HEK293 (cell line): Measurements from ENCODE around the gene SCN4B.

Experiments
- CTCF ChIA-PET: fragments of 350-600 bp; formaldehyde crosslinking; extraction: SDS; loops from one replicate; lab custom pipeline; 2021; ENCODE audit warnings: antibody characterized with exemption; lab: Yijun Ruan, JAX
- POLR2A ChIA-PET: fragments of 300-600 bp; formaldehyde crosslinking; extraction: SDS; loops from one replicate; lab custom pipeline; 2020; ENCODE audit warnings: antibody characterized with exemption, inconsistent platforms; lab: Yijun Ruan, JAX
- H3K27ac ChIP-seq: fragments of 200-500 bp; sonication (Bioruptor generic); 2 replicates; pipeline ENCODE4 v1.5.1; 2014; ENCODE audit warnings: low read depth, low read length, control low read depth, inconsistent platforms; ENCODE audit errors: extremely low read depth
- H3K36me3 ChIP-seq, 2 experiments: fragments of 200-500 bp in 1 of 2; sonication (Bioruptor generic) in 1 of 2; 1 replicate in 1 of 2; 2 replicates in 1 of 2; pipeline ENCODE4 v1.5.1; 2014 to 2017; ENCODE audit warnings: inconsistent platforms in 2 of 2, low read length in 2 of 2; ENCODE audit not compliant: control insufficient read depth in 2 of 2, insufficient read depth in 1 of 2
- H3K4me1 ChIP-seq: fragments of 200-500 bp; sonication (Bioruptor generic); 2 replicates; pipeline ENCODE4 v1.5.1; 2014; ENCODE audit warnings: mild to moderate bottlenecking, low read length, inconsistent platforms; ENCODE audit not compliant: control insufficient read depth, insufficient read depth
- H3K4me3 ChIP-seq: 2 replicates; pipeline ENCODE4 v1.5.1; 2011; ENCODE audit warnings: low read depth, mild to moderate bottlenecking, control low read depth, low read length, moderate library complexity
- H3K9me3 ChIP-seq: fragments of 200-500 bp; sonication (Bioruptor generic); 2 replicates; pipeline ENCODE4 v1.5.1; 2014; ENCODE audit warnings: low read depth, low read length, inconsistent platforms; ENCODE audit not compliant: control insufficient read depth, insufficient read depth
- IKZF3 ChIP-seq: fragments of 450-650 bp; IDR thresholded peaks from 2 replicates; pipeline ENCODE4 v1.5.0; 2018; ENCODE audit warnings: missing biosample characterization, mild to moderate bottlenecking, missing genetic modification characterization, moderate library complexity
- KLF16 ChIP-seq: fragments of 450-650 bp; formaldehyde crosslinking; IDR thresholded peaks from 2 replicates; pipeline ENCODE4 v1.5.1; 2017; ENCODE audit warnings: missing biosample characterization, missing genetic modification characterization
- SP2 ChIP-seq: fragments of 450-650 bp; formaldehyde crosslinking; IDR thresholded peaks from 2 replicates; pipeline ENCODE4 v1.5.1; 2016; ENCODE audit warnings: missing biosample characterization, missing genetic modification characterization
- SP3 ChIP-seq: fragments of 450-650 bp; formaldehyde crosslinking; IDR thresholded peaks from 2 replicates; pipeline ENCODE4 v1.5.1; 2016; ENCODE audit warnings: missing biosample characterization, missing genetic modification characterization
- TRIM28 ChIP-seq: IDR thresholded peaks from 2 replicates; pipeline ENCODE4 v1.6.1; 2011; ENCODE audit warnings: low read length, control low read depth, borderline replicate concordance
- YY1 ChIP-seq: fragments of 450-650 bp; formaldehyde crosslinking; IDR thresholded peaks from 2 replicates; pipeline ENCODE4 v1.5.1; 2018; ENCODE audit warnings: missing biosample characterization, missing genetic modification characterization
- ZBTB1 ChIP-seq: fragments of 450-650 bp; formaldehyde crosslinking; IDR thresholded peaks from 2 replicates; pipeline ENCODE4 v1.5.1; 2016; ENCODE audit warnings: missing biosample characterization, missing genetic modification characterization
- ZBTB20 ChIP-seq: fragments of 450-650 bp; formaldehyde crosslinking; IDR thresholded peaks from 2 replicates; pipeline ENCODE4 v1.5.1; 2016; ENCODE audit warnings: missing biosample characterization, missing genetic modification characterization
- ZEB2 ChIP-seq: fragments of 450-650 bp; formaldehyde crosslinking; IDR thresholded peaks from 2 replicates; pipeline ENCODE4 v1.5.1; 2016; ENCODE audit warnings: missing biosample characterization, missing genetic modification characterization
- ZIC2 ChIP-seq: fragments of 450-650 bp; formaldehyde crosslinking; IDR thresholded peaks from 2 replicates; pipeline ENCODE4 v1.5.1; 2016; ENCODE audit warnings: missing biosample characterization, missing genetic modification characterization
- ZNF112 ChIP-seq: fragments of 450-650 bp; formaldehyde crosslinking; IDR thresholded peaks from 2 replicates; pipeline ENCODE4 v1.5.0; 2017; ENCODE audit warnings: missing biosample characterization, missing genetic modification characterization
- ZNF121 ChIP-seq: fragments of 450-650 bp; formaldehyde crosslinking; IDR thresholded peaks from 2 replicates; pipeline ENCODE4 v1.5.1; 2016; ENCODE audit warnings: missing biosample characterization, missing genetic modification characterization
- ZNF133 ChIP-seq: fragments of 450-650 bp; formaldehyde crosslinking; IDR thresholded peaks from 2 replicates; pipeline ENCODE4 v1.5.1; 2016; ENCODE audit warnings: missing biosample characterization, missing genetic modification characterization
- ZNF16 ChIP-seq: fragments of 450-650 bp; formaldehyde crosslinking; IDR thresholded peaks from 2 replicates; pipeline ENCODE4 v1.5.1; 2016; ENCODE audit warnings: low read depth, missing biosample characterization, missing genetic modification characterization
- ZNF175 ChIP-seq: fragments of 450-650 bp; formaldehyde crosslinking; IDR thresholded peaks from 2 replicates; pipeline ENCODE4 v1.5.1; 2016; ENCODE audit warnings: missing biosample characterization, missing genetic modification characterization
- ZNF248 ChIP-seq: fragments of 450-650 bp; formaldehyde crosslinking; IDR thresholded peaks from 2 replicates; pipeline ENCODE4 v1.5.1; 2017; ENCODE audit warnings: missing biosample characterization, missing genetic modification characterization
- ZNF391 ChIP-seq: fragments of 450-650 bp; formaldehyde crosslinking; IDR thresholded peaks from 2 replicates; pipeline ENCODE4 v1.5.1; 2016; ENCODE audit warnings: low read depth, missing biosample characterization, missing genetic modification characterization, borderline replicate concordance
- ZNF394 ChIP-seq: fragments of 450-650 bp; formaldehyde crosslinking; IDR thresholded peaks from 2 replicates; pipeline ENCODE4 v1.5.1; 2016; ENCODE audit warnings: missing biosample characterization, missing genetic modification characterization, mild to moderate bottlenecking, moderate library complexity, borderline replicate concordance
- ZNF404 ChIP-seq: fragments of 450-650 bp; formaldehyde crosslinking; IDR thresholded peaks from 2 replicates; pipeline ENCODE4 v1.5.1; 2017; ENCODE audit warnings: missing biosample characterization, missing genetic modification characterization
- ZNF501 ChIP-seq: fragments of 450-650 bp; formaldehyde crosslinking; IDR thresholded peaks from 2 replicates; pipeline ENCODE4 v1.5.1; 2016; ENCODE audit warnings: missing biosample characterization, missing genetic modification characterization
- ZNF555 ChIP-seq: fragments of 450-650 bp; formaldehyde crosslinking; conservative IDR thresholded peaks from 2 replicates; pipeline ENCODE4 v1.5.1; 2017; ENCODE audit warnings: missing biosample characterization, mild to moderate bottlenecking, missing genetic modification characterization, inconsistent platforms
- ZNF600 ChIP-seq: fragments of 450-650 bp; formaldehyde crosslinking; IDR thresholded peaks from 2 replicates; pipeline ENCODE4 v1.5.1; 2016; ENCODE audit warnings: missing biosample characterization, missing genetic modification characterization
- ZNF658 ChIP-seq: fragments of 450-650 bp; formaldehyde crosslinking; IDR thresholded peaks from 2 replicates; pipeline ENCODE4; 2016; ENCODE audit warnings: missing biosample characterization, missing genetic modification characterization
- ZNF660 ChIP-seq: fragments of 450-650 bp; IDR thresholded peaks from 2 replicates; pipeline ENCODE4 v1.5.1; 2018; ENCODE audit warnings: missing biosample characterization, mild to moderate bottlenecking, missing genetic modification characterization
- ZNF776 ChIP-seq: fragments of 450-650 bp; formaldehyde crosslinking; IDR thresholded peaks from 2 replicates; pipeline ENCODE4 v1.5.0; 2017; ENCODE audit warnings: missing biosample characterization, missing genetic modification characterization, borderline replicate concordance
- ZNF777 ChIP-seq: fragments of 450-650 bp; formaldehyde crosslinking; IDR thresholded peaks from 2 replicates; pipeline ENCODE4 v1.5.1; 2017; ENCODE audit warnings: missing biosample characterization, missing genetic modification characterization, borderline replicate concordance
- ZNF837 ChIP-seq: fragments of 450-650 bp; formaldehyde crosslinking; IDR thresholded peaks from 2 replicates; pipeline ENCODE4 v1.5.1; 2016; ENCODE audit warnings: missing biosample characterization, missing genetic modification characterization
- TF ChIP-seq, protein P1 (sequence below): fragments of 450-650 bp; formaldehyde crosslinking; IDR thresholded peaks from 2 replicates; pipeline ENCODE4 v1.5.1; 2016; ENCODE audit warnings: missing biosample characterization, missing genetic modification characterization
- TF ChIP-seq, protein P2 (sequence below): fragments of 450-650 bp; formaldehyde crosslinking; IDR thresholded peaks from 2 replicates; pipeline ENCODE4; 2016; ENCODE audit warnings: missing biosample characterization, missing genetic modification characterization
- TF ChIP-seq, protein P3 (sequence below): fragments of 450-650 bp; formaldehyde crosslinking; IDR thresholded peaks from 2 replicates; pipeline ENCODE4 v1.5.1; 2016; ENCODE audit warnings: missing biosample characterization, missing genetic modification characterization, borderline replicate concordance

The SCN4B gene

DNA sequence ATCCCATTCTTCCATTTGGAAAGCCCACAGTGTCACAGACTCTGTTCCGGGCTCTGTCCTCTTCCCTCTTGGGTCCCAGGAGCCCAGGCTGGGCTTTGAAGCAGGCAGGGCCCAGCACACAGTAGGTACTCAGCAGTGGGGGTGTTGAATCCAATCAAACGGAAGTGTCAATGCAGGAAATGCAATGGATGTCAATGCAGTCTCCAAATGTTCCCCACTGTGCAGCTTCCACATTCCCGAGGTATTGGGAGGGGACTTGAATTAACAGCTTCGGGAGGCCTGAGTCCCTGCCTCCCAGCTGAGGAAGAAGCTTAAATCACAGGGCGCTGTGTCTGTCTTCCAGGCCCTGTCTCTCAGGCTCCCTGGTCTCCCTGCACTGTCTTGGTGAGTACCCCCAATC lies 44.1 kb downstream of the SCN4B start:
- no peak for TF ChIP-seq ZNF501 (tag by site-specific recombination)
- TF ChIP-seq ZBTB20 (tag by site-specific recombination), result no peak
- TF ChIP-seq ZIC2 (tag by site-specific recombination), result no peak
- TF ChIP-seq ZNF660 (tag by site-specific recombination), result no peak
- no peak for TF ChIP-seq ZNF777 (tag by site-specific recombination)
- no peak for TF ChIP-seq SP3
- TF ChIP-seq ZNF391, result no peak
- TF ChIP-seq ZNF555 (tag by site-specific recombination), result no peak
- TF ChIP-seq ZNF394 (tag by site-specific recombination), result no peak
- TF ChIP-seq ZNF112, result no peak
- TF ChIP-seq, protein P1, sequence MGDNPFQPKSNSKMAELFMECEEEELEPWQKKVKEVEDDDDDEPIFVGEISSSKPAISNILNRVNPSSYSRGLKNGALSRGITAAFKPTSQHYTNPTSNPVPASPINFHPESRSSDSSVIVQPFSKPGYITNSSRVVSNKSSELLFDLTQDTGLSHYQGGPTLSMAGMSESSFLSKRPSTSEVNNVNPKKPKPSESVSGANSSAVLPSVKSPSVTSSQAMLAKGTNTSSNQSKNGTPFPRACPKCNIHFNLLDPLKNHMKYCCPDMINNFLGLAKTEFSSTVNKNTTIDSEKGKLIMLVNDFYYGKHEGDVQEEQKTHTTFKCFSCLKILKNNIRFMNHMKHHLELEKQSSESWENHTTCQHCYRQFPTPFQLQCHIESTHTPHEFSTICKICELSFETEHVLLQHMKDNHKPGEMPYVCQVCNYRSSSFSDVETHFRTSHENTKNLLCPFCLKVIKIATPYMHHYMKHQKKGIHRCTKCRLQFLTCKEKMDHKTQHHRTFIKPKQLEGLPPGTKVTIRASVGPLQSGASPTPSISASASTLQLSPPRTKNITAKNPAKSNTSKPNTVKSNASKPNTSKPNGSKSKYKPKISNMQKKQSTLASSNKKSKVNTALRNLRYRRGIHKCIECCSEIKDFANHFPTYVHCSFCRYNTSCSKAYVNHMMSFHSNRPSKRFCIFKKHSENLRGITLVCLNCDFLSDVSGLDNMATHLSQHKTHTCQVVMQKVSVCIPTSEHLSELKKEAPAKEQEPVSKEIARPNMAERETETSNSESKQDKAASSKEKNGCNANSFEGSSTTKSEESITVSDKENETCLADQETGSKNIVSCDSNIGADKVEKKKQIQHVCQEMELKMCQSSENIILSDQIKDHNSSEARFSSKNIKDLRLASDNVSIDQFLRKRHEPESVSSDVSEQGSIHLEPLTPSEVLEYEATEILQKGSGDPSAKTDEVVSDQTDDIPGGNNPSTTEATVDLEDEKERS, result no peak
- no peak for TF ChIP-seq ZNF175
- no peak for TF ChIP-seq ZNF837
- no peak for TF ChIP-seq ZNF121 (tag by site-specific recombination)
- TF ChIP-seq IKZF3 (tag by site-specific recombination), result no peak
- ChIA-PET POLR2A (no interaction called here), CTCF (no interaction called here)
- Histone ChIP-seq H3K27ac (no peak overlapping the region), H3K9me3 (no peaks in the 10 kb centered on the region), H3K4me3 (no peak overlapping the region), H3K36me3 (no peaks in the 10 kb centered on the region), H3K4me1 (no peaks in the 10 kb centered on the region)

DNA sequence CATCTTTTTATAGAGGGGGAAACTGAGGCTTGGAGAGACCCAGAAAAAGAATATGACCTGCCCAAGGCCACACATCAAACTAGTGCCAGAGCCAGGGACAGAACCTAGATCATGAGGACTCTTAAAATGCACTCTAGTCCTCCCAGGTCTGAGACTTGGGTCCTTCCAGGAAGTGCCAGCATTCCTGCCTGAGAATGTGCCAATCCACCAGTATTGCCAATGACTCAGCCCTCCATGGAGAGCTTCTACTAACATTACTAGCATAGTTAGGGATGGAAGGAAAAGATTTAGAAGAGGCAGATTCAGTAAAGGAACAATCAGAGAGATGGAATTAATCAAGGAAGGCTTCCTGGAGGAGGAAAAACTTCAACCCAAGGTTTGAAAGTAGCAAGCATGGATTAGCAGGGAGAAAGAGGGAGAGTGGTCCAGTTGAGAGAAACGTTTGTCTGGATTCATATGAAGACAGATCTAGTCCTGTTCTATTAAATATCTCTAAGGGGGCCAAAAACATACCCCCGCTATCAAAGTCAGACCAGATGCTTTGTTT lies 45.8 kb downstream of the SCN4B start:
- ChIA-PET POLR2A (no interaction called here), CTCF (no interaction called here)
- H3K4me3 ChIP-seq, result no peak overlapping the region
- TF ChIP-seq ZNF501 (tag by site-specific recombination) (no peak), TRIM28 (no peak), ZNF660 (tag by site-specific recombination) (no peak), ZNF16 (tag by site-specific recombination) (no peak), ZBTB1 (tag by site-specific recombination) (no peak), ZNF600 (tag by site-specific recombination) (no peak), ZNF248 (no peak), ZNF777 (tag by site-specific recombination) (no peak), SP2 (tag by site-specific recombination) (no peak), ZNF133 (no peak), ZIC2 (tag by site-specific recombination) (no peak), ZNF404 (tag by site-specific recombination) (no peak), ZNF555 (tag by site-specific recombination) (no peak), ZEB2 (tag by site-specific recombination) (no peak), YY1 (tag by site-specific recombination) (no peak), KLF16 (tag by site-specific recombination) (no peak), ZNF658 (tag by site-specific recombination) (no peak), ZNF776 (tag by site-specific recombination) (no peak)
- TF ChIP-seq, protein P2, sequence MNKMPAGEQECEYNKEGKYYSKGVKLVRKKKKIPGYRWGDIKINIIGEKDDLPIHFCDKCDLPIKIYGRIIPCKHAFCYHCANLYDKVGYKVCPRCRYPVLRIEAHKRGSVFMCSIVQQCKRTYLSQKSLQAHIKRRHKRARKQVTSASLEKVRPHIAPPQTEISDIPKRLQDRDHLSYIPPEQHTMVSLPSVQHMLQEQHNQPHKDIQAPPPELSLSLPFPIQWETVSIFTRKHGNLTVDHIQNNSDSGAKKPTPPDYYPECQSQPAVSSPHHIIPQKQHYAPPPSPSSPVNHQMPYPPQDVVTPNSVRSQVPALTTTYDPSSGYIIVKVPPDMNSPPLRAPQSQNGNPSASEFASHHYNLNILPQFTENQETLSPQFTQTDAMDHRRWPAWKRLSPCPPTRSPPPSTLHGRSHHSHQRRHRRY (tag by site-specific recombination), result no peak
- TF ChIP-seq, protein P3, sequence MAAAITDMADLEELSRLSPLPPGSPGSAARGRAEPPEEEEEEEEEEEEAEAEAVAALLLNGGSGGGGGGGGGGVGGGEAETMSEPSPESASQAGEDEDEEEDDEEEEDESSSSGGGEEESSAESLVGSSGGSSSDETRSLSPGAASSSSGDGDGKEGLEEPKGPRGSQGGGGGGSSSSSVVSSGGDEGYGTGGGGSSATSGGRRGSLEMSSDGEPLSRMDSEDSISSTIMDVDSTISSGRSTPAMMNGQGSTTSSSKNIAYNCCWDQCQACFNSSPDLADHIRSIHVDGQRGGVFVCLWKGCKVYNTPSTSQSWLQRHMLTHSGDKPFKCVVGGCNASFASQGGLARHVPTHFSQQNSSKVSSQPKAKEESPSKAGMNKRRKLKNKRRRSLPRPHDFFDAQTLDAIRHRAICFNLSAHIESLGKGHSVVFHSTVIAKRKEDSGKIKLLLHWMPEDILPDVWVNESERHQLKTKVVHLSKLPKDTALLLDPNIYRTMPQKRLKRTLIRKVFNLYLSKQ (tag by site-specific recombination), result no peak
- H3K27ac ChIP-seq, result no peak overlapping the region
- H3K36me3 ChIP-seq, result no peaks in the 10 kb centered on the region
- no peaks in the 10 kb centered on the region for H3K9me3 ChIP-seq
- H3K4me1 ChIP-seq, result no peaks in the 10 kb centered on the region
